Effector memory CD4-positive, alpha-beta T cell (primary cell): Measurements from ENCODE around the gene PRELID3B.

Source experiments
- DNase-seq, 3 donors: peaks; one replicate each; pipeline ENCODE4 v3.0.0-alpha.2; 2020
- H3K27ac ChIP-seq: 2 replicates; pipeline ENCODE4 v1.7.0; 2013; ENCODE audit warnings: mild to moderate bottlenecking, low read length, moderate library complexity; ENCODE audit not compliant: insufficient read depth, poor library complexity, severe bottlenecking
- H3K27me3 ChIP-seq: replicated peaks from 2 replicates; pipeline ENCODE4 v1.7.0; 2013; ENCODE audit warnings: mild to moderate bottlenecking, low read length; ENCODE audit not compliant: insufficient read depth, control insufficient read depth, poor library complexity, severe bottlenecking
- H3K36me3 ChIP-seq: 2 replicates; pipeline ENCODE4 v1.7.0; 2013; ENCODE audit warnings: mild to moderate bottlenecking, low read length, moderate library complexity; ENCODE audit not compliant: control insufficient read depth, insufficient read depth
- H3K4me1 ChIP-seq: 2 replicates; pipeline ENCODE4 v1.7.0; 2013; ENCODE audit warnings: low read length, mild to moderate bottlenecking; ENCODE audit not compliant: control insufficient read depth, insufficient read depth, poor library complexity, severe bottlenecking
- H3K4me3 ChIP-seq: 2 replicates; pipeline ENCODE4 v1.7.0; 2013; ENCODE audit warnings: low read length, low read depth, mild to moderate bottlenecking; ENCODE audit not compliant: insufficient read depth, poor library complexity, severe bottlenecking
- H3K9me3 ChIP-seq: 2 replicates; pipeline ENCODE4 v1.7.0; 2013; ENCODE audit warnings: mild to moderate bottlenecking, low read length, moderate library complexity; ENCODE audit not compliant: control insufficient read depth

Gene PRELID3B

DNA sequence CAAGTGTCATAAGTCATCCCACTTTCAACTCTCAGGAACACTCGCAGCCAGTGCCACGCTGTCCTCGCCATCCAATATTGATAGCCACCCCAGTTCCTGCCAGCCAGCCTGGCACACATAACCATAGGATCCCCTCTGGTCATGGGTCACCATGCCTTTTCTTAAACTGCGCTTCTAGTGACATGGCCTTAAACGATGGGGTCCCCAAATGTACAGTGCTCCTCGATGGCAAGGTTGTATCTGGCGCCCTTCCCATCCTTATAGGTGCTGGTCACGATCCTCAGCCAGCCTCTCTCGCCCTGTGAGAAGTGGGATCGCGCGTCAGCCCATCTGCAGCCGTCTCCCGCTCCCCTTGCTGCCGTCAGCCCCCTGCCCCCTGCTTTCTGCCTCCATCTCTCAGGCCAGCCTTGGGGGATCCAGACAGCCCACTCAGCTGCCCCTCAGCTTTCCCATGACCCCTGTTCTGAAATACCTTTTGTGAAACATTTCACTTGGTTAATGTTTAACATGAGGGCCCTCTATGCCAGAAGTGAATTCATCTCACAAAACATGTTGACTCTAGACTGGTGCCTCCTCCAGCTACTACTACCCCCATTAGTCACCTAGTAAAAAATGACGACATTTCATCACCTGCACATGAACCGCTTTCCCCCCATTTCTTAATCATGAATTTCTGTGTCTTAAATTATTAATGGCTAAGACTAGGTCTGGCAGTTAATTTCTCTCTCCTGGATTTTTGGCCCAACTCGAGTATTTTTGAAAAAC is 46.9 kb downstream of the PRELID3B start:
- Histone ChIP-seq H3K27ac (no peak overlapping the region), H3K36me3 (peaks cover 62% of the 10 kb centered on the region), H3K4me3 (no peak overlapping the region), H3K4me1 (no peaks in the 10 kb centered on the region), H3K9me3 (no peaks in the 10 kb centered on the region), H3K27me3 (no peaks in the 10 kb centered on the region)
- no peak for DNase-seq

DNA sequence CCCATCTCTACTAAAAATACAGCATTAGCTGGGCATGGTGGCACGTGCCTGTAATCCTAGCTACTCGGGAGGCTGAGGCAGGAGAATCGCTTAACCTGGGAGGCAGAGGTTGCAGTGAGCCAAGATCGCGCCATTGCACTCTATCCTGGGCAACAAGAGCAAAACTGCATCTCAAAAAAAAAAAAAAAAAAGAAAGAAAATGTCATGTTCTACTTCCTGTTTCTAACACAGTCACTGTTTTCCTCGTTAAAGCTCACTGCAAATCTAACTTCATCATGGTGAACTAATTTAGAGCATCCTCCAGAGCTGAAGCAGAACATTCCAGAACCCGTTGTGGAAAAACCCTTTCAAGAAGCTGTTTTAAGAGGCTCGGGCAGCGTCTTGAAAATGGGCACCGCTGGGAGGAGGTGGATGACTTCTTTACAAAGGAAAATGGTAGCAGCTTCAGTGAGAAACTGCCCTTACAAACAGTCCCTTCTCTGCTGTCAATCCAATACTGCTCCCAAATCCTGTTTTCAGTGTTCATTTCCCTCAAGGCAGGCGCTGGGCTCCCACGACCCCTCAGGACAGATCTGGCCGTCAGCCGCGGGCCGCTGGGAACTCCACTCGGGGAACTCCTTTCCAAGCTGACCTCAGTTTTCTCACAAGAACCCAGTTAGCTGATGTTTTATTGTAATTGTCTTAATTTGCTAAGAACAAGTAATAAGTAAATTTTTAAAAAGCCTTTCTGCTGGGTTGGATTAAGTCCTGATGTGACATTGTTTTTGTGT is 48.0 kb downstream of the PRELID3B start:
- H3K36me3 ChIP-seq: peaks cover 72% of the 10 kb centered on the region
- no peaks in the 10 kb centered on the region for H3K4me1 ChIP-seq
- no peak overlapping the region for H3K4me3 ChIP-seq
- no peaks in the 10 kb centered on the region for H3K9me3 ChIP-seq
- no peak overlapping the region for H3K27ac ChIP-seq
- H3K27me3 ChIP-seq: no peaks in the 10 kb centered on the region
- no peak for DNase-seq

DNA sequence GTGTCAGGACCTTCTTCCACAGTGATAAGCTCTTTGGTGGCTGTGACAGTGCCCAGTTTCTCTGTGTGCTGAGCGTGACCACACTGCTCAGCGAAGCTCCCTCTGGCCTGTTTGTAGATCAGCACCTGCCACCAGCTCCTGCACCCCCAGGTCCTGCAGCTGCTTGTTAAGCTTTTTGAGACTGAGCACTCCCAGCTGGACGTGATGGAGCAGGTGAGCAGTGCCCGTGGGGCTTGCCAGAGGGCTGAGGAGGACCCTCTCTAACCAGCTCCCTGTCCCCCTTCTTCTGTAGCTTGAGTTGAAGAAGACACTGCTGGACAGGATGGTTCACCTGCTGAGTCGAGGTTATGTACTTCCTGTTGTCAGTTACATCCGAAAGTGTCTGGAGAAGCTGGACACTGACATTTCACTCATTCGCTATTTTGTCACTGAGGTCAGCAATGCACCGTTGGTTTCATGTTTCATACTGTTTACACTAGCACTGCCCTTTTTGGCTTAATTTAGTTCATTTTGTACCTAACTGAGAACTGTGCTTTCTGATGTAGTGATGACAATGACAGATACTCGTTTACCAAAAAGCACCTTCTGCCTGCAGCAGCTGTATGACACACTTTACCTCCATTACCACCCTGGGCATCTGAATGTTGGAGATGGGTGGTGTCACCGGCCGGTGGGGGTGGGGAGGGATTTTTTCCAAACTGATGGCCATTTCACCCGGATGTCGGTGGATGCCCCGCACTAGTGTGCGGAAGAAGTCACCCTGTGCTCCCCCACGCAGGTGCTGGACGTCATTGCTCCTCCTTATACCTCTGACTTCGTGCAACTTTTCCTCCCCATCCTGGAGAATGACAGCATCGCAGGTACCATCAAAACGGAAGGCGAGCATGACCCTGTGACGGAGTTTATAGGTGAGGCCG is 49.0 kb downstream of the PRELID3B start:
- H3K36me3 ChIP-seq: peaks cover 82% of the 10 kb centered on the region
- H3K9me3 ChIP-seq: no peaks in the 10 kb centered on the region
- H3K4me3 ChIP-seq: no peak overlapping the region
- H3K27ac ChIP-seq: no peak overlapping the region
- no peak for DNase-seq
- no peaks in the 10 kb centered on the region for H3K27me3 ChIP-seq
- H3K4me1 ChIP-seq: no peaks in the 10 kb centered on the region

DNA sequence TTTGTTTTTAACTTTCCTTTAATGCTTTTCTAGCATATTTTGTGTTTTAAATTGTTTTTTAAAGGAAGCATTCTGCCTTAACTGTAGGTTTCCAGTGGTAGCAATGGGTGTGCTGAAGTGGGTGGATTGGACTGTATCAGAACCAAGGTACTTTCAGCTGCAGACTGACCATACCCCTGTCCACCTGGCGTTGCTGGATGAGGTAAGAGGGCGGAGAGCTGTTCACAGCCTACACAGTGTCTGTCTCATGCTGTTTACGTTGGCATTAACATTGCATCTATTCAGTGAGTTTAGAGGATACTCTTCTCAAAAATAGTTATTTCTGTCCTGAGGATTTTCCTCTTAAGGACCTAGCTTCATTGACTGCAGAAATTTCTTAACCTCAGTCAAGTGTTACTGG is 49.7 kb downstream of the PRELID3B start:
- Histone ChIP-seq H3K4me1 (no peaks in the 10 kb centered on the region), H3K27me3 (no peaks in the 10 kb centered on the region), H3K4me3 (no peak overlapping the region), H3K9me3 (no peaks in the 10 kb centered on the region), H3K36me3 (peaks cover 89% of the 10 kb centered on the region), H3K27ac (no peak overlapping the region)
- no peak for DNase-seq

DNA sequence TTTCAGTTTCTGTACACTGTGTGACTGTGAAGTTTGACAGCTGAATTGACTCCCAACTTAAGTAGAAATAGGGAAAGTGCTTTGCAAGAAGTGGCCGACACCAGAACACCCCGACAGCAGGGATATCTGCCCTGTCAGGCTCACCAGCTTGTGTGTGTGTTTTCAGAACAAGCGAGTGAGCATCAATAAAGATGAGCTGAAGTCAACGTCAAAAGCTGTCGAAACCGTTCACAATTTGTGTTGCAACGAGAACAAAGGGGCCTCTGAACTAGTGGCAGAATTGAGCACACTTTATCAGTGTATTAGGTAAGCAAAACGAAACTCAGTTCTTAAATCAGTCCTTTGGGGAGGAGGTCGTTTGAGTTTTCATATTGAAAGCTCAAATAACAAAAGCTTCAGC is 50.9 kb downstream of the PRELID3B start:
- DNase-seq: no peak

DNA sequence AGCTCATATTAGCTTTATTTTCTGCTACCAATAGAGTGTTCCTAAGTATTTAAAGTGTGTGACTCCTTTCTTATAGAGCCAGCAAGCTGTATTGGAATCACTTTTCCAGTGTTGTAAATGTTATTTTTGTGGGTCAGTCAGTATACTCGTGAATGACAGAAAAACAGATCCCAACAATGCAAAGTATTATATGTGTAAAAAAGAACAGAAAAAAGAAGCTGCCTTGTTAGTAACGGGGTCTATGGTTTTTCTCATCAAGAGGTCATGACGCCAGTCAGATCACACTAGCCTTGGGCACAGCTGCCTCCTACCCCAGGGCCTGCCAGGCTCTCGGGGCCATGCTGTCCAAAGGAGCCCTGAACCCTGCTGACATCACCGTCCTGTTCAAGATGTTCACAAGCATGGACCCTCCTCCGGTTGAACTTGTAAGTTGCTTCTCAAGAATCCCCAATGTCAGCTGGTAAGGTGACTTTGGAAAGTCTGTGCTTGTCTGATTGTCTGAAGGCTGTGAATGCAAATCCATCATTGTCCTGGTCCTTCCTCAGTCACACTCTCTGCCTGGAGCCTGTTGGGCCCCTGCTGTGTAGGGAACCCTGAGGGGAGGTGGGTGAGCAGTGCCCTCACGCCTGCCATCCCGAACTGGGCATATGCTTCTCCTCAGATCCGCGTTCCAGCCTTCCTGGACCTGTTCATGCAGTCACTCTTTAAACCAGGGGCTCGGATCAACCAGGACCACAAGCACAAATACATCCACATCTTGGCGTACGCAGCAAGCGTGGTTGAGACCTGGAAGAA is 51.7 kb downstream of the PRELID3B start:
- Histone ChIP-seq H3K4me1 (no peaks in the 10 kb centered on the region), H3K4me3 (no peak overlapping the region), H3K27ac (no peak overlapping the region), H3K27me3 (no peaks in the 10 kb centered on the region), H3K9me3 (no peaks in the 10 kb centered on the region), H3K36me3 (peaks cover 95% of the 10 kb centered on the region)
- no peak for DNase-seq

More for the DNA sequence above, 50.9 kb downstream of the PRELID3B start:
- H3K36me3 ChIP-seq: peaks cover 96% of the 10 kb centered on the region
- no peak overlapping the region for H3K4me3 ChIP-seq
- H3K27me3 ChIP-seq: no peaks in the 10 kb centered on the region
- H3K4me1 ChIP-seq: no peaks in the 10 kb centered on the region
- no peak overlapping the region for H3K27ac ChIP-seq
- no peaks in the 10 kb centered on the region for H3K9me3 ChIP-seq

DNA sequence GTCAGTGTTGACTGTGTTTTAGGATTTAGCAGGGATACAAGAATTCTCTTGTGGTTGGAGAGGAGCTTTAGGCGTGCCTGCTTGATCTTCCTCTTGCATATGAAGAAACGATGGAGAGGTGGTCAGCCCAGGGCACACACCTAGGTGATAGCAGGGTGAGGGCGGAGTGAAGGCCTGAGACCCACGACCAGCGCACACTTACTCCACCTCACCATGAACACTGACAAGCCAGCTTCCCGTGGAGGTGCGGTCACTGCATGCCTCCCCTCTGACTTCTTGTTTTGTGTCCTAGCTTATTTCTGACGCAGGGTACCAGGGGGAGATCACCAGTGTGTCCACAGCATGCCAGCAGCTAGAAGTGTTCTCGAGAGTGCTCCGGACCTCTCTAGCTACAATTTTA is 53.4 kb downstream of the PRELID3B start:
- Histone ChIP-seq H3K36me3 (peaks cover 85% of the 10 kb centered on the region), H3K27me3 (no peaks in the 10 kb centered on the region), H3K4me1 (peaks cover 1% of the 10 kb centered on the region), H3K4me3 (no peak overlapping the region), H3K9me3 (no peaks in the 10 kb centered on the region), H3K27ac (no peak overlapping the region)
- no peak for DNase-seq

DNA sequence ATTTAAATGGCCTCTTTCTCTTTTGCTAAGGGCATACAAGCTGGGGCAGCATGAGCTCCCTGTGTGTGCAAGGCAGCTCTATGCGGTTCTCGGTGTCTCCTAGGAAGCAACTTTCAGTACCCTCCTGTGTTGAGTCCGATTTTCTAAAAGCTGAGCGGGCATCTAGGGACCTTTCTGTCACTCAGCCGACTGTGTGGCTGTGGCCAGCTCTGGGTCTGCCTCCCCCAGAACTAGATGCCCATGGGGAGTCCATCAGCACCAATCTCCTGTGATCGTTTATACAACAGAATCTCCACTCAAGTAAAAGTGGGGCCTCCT is 54.1 kb downstream of the PRELID3B start:
- peaks cover 8% of the 10 kb centered on the region for H3K4me1 ChIP-seq
- H3K27me3 ChIP-seq: no peaks in the 10 kb centered on the region
- no peak overlapping the region for H3K4me3 ChIP-seq
- H3K27ac ChIP-seq: no peak overlapping the region
- no peaks in the 10 kb centered on the region for H3K9me3 ChIP-seq
- H3K36me3 ChIP-seq: peaks cover 79% of the 10 kb centered on the region
- no peak for DNase-seq

DNA sequence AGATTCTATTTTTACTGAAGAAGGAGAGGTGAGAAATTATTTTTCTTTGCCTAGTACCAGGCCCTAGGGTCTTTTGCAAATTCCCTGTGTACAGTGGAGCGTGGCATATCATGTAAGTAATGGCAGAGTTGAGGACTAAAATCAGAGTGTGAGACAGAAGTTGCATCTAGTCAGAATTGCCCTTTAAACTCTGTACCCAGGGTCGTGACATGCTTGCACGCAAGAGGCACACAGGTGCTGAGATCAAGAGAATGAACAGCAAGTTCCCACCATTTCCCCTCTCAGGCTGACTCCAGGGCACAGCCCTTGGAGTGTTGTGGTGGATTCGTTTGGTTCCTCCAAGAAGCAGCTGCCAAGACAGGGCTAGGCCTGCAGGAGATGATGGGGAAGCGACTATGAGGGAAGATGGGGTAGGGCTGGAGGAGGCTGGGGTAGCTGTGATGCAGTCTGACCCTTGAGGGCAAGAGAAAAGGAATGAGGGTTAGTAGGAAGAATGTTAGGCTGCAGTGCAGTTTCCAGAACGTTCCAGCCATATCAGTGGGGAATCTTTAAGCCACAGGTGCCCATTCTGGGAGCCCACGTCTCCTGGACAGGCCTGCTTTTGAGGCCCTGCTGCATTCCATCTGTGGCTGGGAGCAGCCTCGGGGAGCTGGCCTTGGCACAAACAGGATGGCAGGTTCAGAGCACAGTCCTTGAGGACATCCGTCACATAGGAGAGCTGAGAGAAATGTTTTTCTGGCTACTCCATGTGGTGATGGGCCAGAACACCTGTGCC is 54.6 kb downstream of the PRELID3B start:
- Histone ChIP-seq H3K27ac (no peak overlapping the region), H3K9me3 (no peaks in the 10 kb centered on the region), H3K36me3 (peaks cover 74% of the 10 kb centered on the region), H3K4me3 (no peak overlapping the region), H3K4me1 (peaks cover 9% of the 10 kb centered on the region), H3K27me3 (no peaks in the 10 kb centered on the region)
- no peak for DNase-seq
